ENCODE data around the gene MPHOSPH8. TPM values are rescaled to one million over a fixed set of nuclear protein-coding genes. Genes with fewer than 3 reads are reported as not detected.

MPHOSPH8 gene
- total RNA-seq, 1 donor from 2014 or later = 40.3 TPM

DNA sequence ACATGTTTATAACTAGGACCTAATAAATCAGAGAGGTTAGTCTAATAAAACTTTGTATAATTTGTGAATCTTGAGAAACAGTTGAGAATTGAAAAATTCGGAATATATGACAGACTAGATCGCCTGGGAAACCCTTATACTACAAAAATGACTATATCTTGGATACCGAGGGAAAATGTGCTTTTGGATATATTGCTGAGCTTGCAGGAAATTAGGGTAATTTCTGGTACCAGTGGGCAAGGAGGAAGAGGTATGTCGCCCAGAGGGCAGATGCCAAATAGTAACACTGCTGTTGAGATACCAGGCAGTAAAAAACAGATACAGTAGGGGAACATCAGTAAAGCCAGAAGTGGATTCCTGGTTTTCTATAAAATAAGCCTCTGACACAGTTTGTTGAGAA is 17.3 kb downstream of the MPHOSPH8 start:
- Mint-ChIP-seq H3K27me3 (no peaks in the 10 kb centered on the region), H3K4me1 (no peaks in the 10 kb centered on the region), H3K9me3 (no peaks in the 10 kb centered on the region), H3K36me3 (ENCODE audit: low read depth) (peaks cover 60% of the 10 kb centered on the region), H3K27ac (no peak overlapping the region), H3K4me3 (no peak overlapping the region)
- DNase-seq = no peak
- intact Hi-C loops (cut with micrococcal nuclease) = no loop called here

DNA sequence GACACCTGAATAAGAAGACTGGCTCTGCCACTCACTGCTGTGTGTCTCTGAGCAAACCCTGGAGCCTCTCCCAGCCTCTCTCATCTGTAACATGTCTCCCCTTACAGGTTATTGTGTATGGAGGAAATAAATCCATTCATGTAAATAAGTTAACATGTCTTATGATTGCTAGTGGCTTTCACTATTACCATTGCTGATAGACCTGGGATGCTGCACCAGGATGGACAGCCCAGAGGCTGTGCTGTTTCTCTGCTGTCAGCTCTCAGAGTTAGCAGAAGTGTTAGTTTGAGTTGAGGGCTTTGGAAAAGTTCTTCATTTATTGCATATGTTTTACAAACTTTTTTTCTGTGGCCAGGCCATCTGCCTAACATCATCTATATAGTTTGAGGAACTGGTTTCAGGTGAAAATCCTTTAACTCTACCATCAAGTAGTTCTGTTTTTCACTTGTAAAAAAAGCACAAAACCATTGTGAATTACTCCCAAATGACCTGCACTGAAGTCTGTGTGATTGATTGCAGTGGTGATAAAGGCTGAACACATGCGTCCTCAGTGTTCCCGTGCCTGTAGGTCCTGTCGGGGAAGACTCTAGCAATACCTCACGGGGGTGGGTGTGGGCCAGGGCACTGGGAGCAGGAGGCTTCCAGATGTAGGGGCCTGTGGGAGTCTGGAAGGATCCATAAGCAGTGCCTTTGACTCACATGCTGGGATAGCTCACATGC is 24.6 kb downstream of the MPHOSPH8 start:
- peaks cover 3% of the 10 kb centered on the region for H3K9me3 Mint-ChIP-seq
- no peaks in the 10 kb centered on the region for H3K27me3 Mint-ChIP-seq
- no peak overlapping the region for H3K4me3 Mint-ChIP-seq
- H3K27ac Mint-ChIP-seq = no peak overlapping the region
- peaks cover 54% of the 10 kb centered on the region for H3K36me3 Mint-ChIP-seq (ENCODE audit: low read depth)
- H3K4me1 Mint-ChIP-seq = peaks cover 2% of the 10 kb centered on the region
- intact Hi-C loops (cut with micrococcal nuclease) = no loop called here
- no peak for DNase-seq

DNA sequence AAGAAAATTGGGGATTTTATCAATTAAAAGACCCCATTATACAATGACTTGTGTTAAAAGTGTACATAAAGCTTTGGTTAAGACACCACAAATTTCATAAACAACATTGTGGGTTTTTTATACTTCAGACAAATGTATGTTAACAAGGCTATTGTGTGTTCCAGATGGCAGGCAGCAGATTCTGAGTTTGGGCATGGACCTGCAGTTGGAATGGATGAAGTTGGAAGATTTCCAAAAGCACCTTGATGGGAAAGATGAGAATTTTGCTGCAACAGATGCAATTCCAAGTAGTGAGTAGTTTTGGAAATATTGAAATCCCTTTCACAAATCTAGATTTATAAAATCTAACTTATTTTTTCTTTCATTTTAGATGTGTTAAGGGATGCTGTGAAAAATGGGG is 25.4 kb downstream of the MPHOSPH8 start:
- no peak overlapping the region for H3K27ac Mint-ChIP-seq
- DNase-seq = no peak
- intact Hi-C loops (cut with micrococcal nuclease) = no loop called here
- H3K27me3 Mint-ChIP-seq = no peaks in the 10 kb centered on the region
- H3K4me3 Mint-ChIP-seq = no peak overlapping the region
- peaks cover 2% of the 10 kb centered on the region for H3K4me1 Mint-ChIP-seq
- peaks cover 53% of the 10 kb centered on the region for H3K36me3 Mint-ChIP-seq (ENCODE audit: low read depth)
- peaks cover 3% of the 10 kb centered on the region for H3K9me3 Mint-ChIP-seq

DNA sequence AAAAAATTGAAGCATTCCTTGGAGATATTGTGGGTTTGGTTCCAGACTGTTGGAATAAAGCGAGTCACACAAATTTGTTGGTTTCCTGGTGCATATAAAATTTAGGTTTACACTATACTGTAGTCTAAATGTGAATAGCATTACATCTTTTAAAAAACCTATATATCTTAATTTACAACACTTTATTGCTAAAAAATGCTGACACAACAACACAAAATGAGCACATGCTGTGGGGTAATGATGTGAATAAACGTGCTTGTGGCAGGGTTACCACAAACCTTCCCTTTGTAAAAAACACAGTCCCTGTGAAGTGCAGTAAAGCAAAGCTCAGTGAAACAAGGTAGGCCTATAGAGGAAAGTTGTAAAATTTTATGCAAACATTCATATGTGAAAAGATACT is 27.7 kb downstream of the MPHOSPH8 start:
- intact Hi-C loops (cut with micrococcal nuclease) = no loop called here
- Mint-ChIP-seq H3K27ac (no peak overlapping the region), H3K4me3 (no peak overlapping the region), H3K36me3 (ENCODE audit: low read depth) (peaks cover 60% of the 10 kb centered on the region), H3K4me1 (peaks cover 8% of the 10 kb centered on the region), H3K9me3 (peaks cover 3% of the 10 kb centered on the region), H3K27me3 (no peaks in the 10 kb centered on the region)
- no peak for DNase-seq

DNA sequence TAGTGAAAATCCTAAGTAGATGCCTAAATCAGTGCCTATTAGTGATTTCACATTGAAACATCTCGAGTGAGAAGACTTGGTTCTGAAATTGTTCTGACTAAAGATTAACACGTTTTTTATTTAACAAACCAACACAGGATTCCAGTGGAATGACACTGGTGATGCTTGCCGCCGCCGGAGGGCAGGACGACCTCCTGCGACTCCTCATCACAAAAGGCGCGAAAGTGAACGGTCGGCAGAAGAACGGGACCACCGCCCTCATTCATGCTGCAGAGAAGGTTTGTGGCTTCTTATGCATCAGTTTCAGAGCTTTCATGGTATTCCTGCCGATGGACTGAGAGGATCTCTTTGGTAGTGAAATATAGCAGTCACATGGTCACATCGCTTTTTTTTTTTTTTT is 28.1 kb downstream of the MPHOSPH8 start:
- Mint-ChIP-seq H3K4me3 (no peak overlapping the region), H3K27ac (no peak overlapping the region), H3K9me3 (peaks cover 3% of the 10 kb centered on the region), H3K36me3 (ENCODE audit: low read depth) (peaks cover 63% of the 10 kb centered on the region), H3K27me3 (no peaks in the 10 kb centered on the region), H3K4me1 (peaks cover 8% of the 10 kb centered on the region)
- DNase-seq = no peak
- intact Hi-C loops (cut with micrococcal nuclease) = no loop called here

DNA sequence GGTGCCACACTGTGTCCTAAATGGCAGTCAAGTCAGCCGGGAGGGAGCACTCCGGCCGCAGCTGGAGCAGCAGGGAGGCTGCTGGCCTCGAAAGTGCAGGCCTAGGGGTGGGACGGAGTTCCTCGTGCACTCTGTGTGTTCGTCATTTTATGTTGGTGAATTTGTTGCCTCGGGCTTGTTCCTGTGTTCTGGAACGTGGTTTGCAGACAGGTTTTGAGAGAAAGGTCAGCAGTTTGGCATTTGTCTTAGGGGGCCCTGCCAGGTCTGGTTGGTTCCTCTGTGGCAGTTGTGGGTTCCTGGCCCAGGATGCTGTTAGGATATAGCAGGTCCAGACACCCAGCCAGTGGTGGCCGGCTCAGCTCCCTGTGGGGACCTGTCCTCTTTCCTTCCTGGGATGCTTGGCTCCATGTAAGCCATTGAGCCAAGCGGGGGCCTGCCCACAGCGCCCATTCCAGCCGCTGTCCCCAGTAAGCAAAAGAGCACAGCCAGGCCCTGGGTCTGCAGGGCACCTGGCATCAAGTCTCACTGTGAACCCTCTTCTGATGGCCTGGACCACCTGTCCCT is 30.0 kb downstream of the MPHOSPH8 start:
- Mint-ChIP-seq H3K4me3 (no peak overlapping the region), H3K27me3 (no peaks in the 10 kb centered on the region), H3K36me3 (ENCODE audit: low read depth) (peaks cover 70% of the 10 kb centered on the region), H3K4me1 (peaks cover 6% of the 10 kb centered on the region), H3K9me3 (peaks cover 3% of the 10 kb centered on the region), H3K27ac (no peak overlapping the region)
- intact Hi-C loops (cut with micrococcal nuclease) = no loop called here
- DNase-seq = no peak

DNA sequence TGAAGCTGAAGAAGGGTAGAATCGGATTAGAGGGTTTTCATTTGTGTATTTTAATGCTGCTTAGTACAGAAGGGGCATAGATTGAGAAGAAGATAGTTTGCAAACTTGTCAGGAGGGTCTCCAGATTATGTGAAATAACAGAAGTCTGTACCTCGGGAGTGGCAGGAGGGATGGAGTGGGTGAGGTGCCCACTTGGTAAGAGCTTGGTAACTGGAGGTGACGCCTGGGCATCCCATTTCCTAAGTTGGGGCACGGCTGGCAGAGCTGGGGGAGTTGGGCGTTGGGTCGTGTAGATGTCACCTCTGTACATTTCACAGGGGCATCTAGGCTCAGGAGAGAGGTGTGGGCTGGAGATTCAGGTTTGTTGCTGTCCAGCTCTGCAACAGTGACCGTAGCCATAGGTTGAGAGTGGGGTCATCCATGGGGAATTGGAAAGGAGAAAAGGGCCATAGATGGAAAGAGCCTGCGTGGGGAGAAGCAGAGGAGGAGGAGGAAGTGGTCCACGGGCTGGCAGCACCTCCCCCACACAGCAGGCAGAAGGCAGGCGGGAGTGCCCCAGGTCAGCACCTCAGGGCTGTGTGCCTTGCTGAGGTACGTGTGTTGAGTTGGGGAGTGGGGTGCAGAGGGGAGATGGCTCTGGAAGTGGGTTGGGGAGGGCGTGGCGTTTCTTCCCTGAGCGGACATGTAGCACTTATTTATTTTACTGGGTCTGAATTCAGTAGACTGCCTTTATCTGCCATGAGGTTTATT is 31.2 kb downstream of the MPHOSPH8 start:
- H3K27ac Mint-ChIP-seq = peak overlapping the region; percentile 55
- H3K36me3 Mint-ChIP-seq (ENCODE audit: low read depth) = peaks cover 71% of the 10 kb centered on the region
- H3K27me3 Mint-ChIP-seq = no peaks in the 10 kb centered on the region
- peaks cover 6% of the 10 kb centered on the region for H3K4me1 Mint-ChIP-seq
- intact Hi-C loops (cut with micrococcal nuclease) = no loop called here
- no peak for DNase-seq
- no peaks in the 10 kb centered on the region for H3K9me3 Mint-ChIP-seq
- H3K4me3 Mint-ChIP-seq = no peak overlapping the region

DNA sequence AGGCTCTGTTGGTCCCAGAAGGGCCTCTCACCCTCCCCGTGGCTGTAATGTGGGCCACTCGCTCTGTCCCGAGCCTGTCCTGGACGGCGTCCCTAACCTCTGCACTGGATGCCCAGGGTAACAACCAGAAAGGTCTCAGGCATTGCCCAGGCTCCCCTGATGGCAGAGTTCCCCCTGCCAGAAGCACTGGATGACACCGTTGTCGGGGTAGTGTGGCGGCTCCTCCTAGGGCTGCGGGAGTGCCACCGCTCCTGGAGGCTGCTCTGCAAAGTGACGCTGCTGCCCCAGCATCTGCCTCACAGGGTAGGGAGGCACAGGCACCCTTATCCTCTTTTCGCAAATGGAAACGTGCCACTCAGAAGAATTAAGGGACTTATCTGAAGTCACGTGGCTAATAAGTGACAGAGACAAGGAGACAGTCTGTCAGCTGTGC is 32.0 kb downstream of the MPHOSPH8 start:
- intact Hi-C loops (cut with micrococcal nuclease) = no loop called here
- Mint-ChIP-seq H3K27ac (no peak overlapping the region), H3K36me3 (ENCODE audit: low read depth) (peaks cover 74% of the 10 kb centered on the region)

DNA sequence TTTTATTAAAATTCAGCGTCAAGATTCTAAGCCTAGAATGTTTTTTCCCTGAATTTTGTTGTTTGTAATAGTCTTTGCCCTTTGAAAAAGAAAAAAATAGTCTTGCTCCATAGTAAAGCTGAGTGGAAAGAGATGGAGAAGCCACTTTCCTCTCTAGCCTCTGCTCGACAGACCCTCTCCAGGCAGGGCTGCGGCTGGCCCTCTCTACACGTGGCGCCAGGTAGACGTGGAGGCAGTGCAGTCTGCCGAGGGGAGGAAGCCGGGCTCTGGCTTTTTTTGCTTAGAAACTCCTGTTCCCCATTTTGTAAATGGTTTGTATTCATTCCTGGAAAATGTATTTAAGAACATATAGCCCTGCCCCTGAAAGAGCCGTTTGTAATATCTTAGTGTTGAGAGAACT is 35.3 kb downstream of the MPHOSPH8 start:
- Mint-ChIP-seq H3K36me3 (ENCODE audit: low read depth) (peaks cover 71% of the 10 kb centered on the region), H3K27ac (no peak overlapping the region), H3K4me3 (no peak overlapping the region), H3K9me3 (no peaks in the 10 kb centered on the region), H3K4me1 (peaks cover 6% of the 10 kb centered on the region), H3K27me3 (no peaks in the 10 kb centered on the region)
- intact Hi-C loops (cut with micrococcal nuclease) = no loop called here
- no peak for DNase-seq

More for the DNA sequence above, 32.0 kb downstream of the MPHOSPH8 start:
- Mint-ChIP-seq H3K27me3 (no peaks in the 10 kb centered on the region), H3K4me3 (no peak overlapping the region), H3K9me3 (no peaks in the 10 kb centered on the region), H3K4me1 (peaks cover 6% of the 10 kb centered on the region)
- no peak for DNase-seq

DNA sequence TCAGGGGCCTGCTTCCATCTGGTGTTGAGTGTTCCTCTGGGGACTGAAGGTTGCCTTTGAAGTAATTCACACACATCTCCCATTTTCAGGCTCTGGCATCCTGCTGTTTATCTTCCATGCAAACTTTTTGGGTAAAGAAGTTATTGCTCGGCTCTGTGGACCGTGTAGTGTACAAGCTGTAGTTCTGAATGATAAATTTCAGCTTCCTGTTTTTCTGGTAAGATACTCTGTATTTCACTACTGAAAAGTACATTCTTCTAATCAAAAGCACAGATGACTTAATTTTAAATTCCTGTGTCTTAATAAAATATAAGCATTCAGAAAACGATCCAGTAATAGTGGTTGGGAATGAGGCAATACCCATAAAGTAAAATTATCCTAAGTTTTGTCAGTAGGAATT is 36.7 kb downstream of the MPHOSPH8 start:
- Mint-ChIP-seq H3K27ac (no peak overlapping the region), H3K27me3 (no peaks in the 10 kb centered on the region), H3K36me3 (ENCODE audit: low read depth) (peaks cover 68% of the 10 kb centered on the region), H3K9me3 (no peaks in the 10 kb centered on the region), H3K4me3 (no peak overlapping the region), H3K4me1 (no peaks in the 10 kb centered on the region)
- DNase-seq = no peak
- intact Hi-C loops (cut with micrococcal nuclease) = no loop called here

DNA sequence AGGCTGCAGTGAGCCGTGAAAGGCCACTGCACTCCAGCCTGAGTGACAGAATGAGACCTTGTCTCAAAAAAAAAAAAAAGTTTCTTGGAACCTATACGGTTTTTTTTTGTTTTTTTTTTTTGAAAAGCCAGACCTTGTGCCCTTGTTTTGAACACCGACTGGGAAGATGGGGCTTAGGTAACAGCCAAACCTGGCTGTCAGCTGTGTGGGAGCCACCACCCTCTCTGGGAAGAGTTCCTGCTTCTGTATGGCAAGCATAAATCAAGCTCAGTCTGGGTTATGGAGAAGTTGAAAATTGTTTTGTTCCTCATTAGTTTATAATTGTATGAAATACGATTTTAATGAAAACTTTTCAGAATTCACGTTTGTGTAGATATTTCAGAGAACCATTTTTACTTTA is 39.5 kb downstream of the MPHOSPH8 start:
- Mint-ChIP-seq H3K36me3 (ENCODE audit: low read depth) (peaks cover 64% of the 10 kb centered on the region), H3K27me3 (no peaks in the 10 kb centered on the region), H3K9me3 (no peaks in the 10 kb centered on the region), H3K4me3 (no peak overlapping the region), H3K4me1 (peaks cover 5% of the 10 kb centered on the region), H3K27ac (no peak overlapping the region)
- DNase-seq = no peak
- intact Hi-C loops (cut with micrococcal nuclease) = no loop called here

DNA sequence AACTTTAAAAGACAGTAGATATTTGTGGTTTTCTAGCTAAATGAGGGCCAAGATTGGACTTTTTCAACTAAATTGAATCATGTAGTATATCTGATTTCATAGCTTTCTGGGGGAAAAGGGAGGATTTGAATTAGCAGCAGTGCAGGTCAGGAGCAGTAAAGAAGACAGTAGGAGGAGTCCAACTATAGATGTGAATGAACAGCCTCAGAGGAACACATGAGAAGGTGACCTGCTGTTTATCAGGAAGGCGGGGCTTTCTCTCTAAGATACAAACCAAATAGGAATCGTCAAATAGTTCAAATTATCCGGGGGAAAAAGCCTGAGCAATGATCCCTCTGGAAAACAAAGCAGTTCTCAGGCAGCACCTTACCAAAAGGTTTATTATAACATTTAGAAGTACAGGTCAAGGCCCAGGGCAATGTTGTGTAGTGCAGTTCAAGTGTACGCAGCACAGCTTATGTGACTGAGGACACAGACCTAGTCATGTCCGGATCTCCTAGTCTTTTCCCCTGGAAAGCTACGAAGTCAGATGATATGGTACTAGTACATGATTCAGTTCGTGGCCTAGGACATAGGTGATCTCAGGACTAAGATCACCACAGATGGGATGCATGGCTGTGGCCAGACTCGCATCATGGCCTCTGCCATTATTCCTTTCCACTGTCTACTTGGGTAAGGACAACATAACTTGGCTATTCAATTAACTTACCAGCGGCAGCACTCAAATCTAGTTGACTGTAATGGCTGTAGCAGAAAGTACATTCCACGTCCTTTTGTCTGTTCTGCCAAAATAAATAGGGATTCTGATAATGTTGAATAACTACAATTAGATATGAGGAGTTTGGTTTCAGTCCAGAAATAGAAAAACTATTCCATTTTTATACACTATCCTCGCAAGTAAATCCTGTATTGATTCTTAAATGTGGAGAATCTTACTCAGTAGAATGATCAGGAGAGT is 40.3 kb downstream of the MPHOSPH8 start:
- H3K27ac Mint-ChIP-seq = no peak overlapping the region
- peaks cover 5% of the 10 kb centered on the region for H3K4me1 Mint-ChIP-seq
- no peaks in the 10 kb centered on the region for H3K9me3 Mint-ChIP-seq
- peaks cover 57% of the 10 kb centered on the region for H3K36me3 Mint-ChIP-seq (ENCODE audit: low read depth)
- no peak overlapping the region for H3K4me3 Mint-ChIP-seq
- intact Hi-C loops (cut with micrococcal nuclease) = no loop called here
- no peaks in the 10 kb centered on the region for H3K27me3 Mint-ChIP-seq
- DNase-seq = no peak

DNA sequence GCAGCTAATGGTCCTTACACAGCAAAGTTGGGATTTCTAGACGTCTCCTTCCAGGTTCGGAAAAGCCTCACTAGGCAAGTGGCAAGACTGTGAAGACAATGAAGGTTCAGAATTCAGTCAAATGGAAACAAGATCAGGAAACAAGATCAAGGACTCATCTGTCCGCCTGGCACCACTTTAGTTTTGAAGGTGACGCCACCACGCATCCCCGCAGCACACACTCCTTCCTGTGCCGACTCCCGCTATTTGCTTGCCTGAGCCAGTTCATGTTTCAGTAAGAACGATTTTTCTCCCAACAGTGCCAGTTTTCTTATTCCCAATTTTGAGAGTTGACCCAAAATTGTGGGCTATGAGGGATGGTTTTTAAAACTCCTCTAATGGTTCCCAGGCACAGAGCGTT is 41.4 kb downstream of the MPHOSPH8 start:
- DNase-seq = no peak
- no peak overlapping the region for H3K4me3 Mint-ChIP-seq
- H3K9me3 Mint-ChIP-seq = no peaks in the 10 kb centered on the region
- H3K36me3 Mint-ChIP-seq (ENCODE audit: low read depth) = peaks cover 47% of the 10 kb centered on the region
- H3K27ac Mint-ChIP-seq = peak overlapping the region; percentile 32
- intact Hi-C loops (cut with micrococcal nuclease) = no loop called here
- H3K27me3 Mint-ChIP-seq = no peaks in the 10 kb centered on the region
- peaks cover 5% of the 10 kb centered on the region for H3K4me1 Mint-ChIP-seq
